ENCODE measurements around the gene PARP9.

DNA sequence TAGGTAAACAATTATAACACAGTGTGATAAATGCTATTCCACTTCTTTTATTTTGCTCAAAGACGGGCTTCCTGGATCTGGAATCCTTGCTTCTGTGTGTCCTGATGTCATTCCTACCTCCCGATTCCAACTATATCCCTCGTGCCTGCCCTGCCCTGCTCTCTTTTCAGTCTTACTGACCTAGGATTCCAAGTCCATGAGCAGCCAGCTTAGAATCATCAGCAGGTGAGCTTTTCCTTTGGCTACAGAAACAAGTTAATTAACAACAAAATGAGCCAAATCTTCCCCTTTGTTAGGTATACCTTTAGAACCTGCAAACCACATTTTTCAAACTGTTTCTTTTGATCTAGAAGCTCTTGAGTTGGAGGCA, 27.5 kb downstream of the PARP9 start:
- TF ChIP-seq, protein P1, sequence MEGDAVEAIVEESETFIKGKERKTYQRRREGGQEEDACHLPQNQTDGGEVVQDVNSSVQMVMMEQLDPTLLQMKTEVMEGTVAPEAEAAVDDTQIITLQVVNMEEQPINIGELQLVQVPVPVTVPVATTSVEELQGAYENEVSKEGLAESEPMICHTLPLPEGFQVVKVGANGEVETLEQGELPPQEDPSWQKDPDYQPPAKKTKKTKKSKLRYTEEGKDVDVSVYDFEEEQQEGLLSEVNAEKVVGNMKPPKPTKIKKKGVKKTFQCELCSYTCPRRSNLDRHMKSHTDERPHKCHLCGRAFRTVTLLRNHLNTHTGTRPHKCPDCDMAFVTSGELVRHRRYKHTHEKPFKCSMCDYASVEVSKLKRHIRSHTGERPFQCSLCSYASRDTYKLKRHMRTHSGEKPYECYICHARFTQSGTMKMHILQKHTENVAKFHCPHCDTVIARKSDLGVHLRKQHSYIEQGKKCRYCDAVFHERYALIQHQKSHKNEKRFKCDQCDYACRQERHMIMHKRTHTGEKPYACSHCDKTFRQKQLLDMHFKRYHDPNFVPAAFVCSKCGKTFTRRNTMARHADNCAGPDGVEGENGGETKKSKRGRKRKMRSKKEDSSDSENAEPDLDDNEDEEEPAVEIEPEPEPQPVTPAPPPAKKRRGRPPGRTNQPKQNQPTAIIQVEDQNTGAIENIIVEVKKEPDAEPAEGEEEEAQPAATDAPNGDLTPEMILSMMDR (IDR thresholded peaks at IDR 0.05; ENCODE audit: insufficient read depth, low read length, poor library complexity, severe bottlenecking): no peak
- TF ChIP-seq EZH2phosphoT487 (conservative IDR thresholded peaks at IDR 0.05; ENCODE audit: low read length): no peak
